ENCODE measurements around the gene NFXL1. TPM values are rescaled to one million over a fixed set of nuclear protein-coding genes. Genes with fewer than 3 reads are reported as not detected.

NFXL1 gene
- total RNA-seq (2012; rRNA removed), result 5.9 and 8.1 TPM in 2 replicates

- Histone ChIP-seq H3K36me3 (ENCODE audit: insufficient read depth, low read length) (peaks cover 14% of the 10 kb centered on the region), H3K9ac (ENCODE audit: low read depth, low read length) (peak within 1 kb of the TSS; percentile 83), H3K9me3 (replicated peaks; ENCODE audit: low read length) (no peaks in the 10 kb centered on the region), H3K4me3 (ENCODE audit: low read length) (peak within 1 kb of the TSS; percentile 88), H3K4me1 (ENCODE audit: control insufficient read depth, insufficient read depth, low read length) (no peaks in the 10 kb centered on the region), H3K4me2 (ENCODE audit: low read length) (peak within 1 kb of the TSS; percentile 80), H3K27me3 (ENCODE audit: control insufficient read depth, insufficient read depth, low read length) (no peaks in the 10 kb centered on the region)
Observed at GRCh38 chr4:47914220-47914925, at the start of gene NFXL1. Gene NFXL1, minus strand, starts transcription at chr4:47914583. Its CDS starts 380 bp downstream, at chr4:47914203.

GRCh38 chr4:47954677-47955076, 40.3 kb upstream of the NFXL1 start:
- Histone ChIP-seq H3K9me3 (replicated peaks; ENCODE audit: low read length) (no peaks in the 10 kb centered on the region), H3K4me2 (ENCODE audit: low read length) (no peak overlapping the region), H3K27me3 (ENCODE audit: control insufficient read depth, insufficient read depth, low read length) (peaks cover 18% of the 10 kb centered on the region), H3K36me3 (ENCODE audit: insufficient read depth, low read length) (no peaks in the 10 kb centered on the region), H3K9ac (ENCODE audit: low read depth, low read length) (no peak overlapping the region), H3K4me3 (ENCODE audit: low read length) (no peak overlapping the region), H3K4me1 (ENCODE audit: control insufficient read depth, insufficient read depth, low read length) (no peaks in the 10 kb centered on the region)

- H3K4me2 ChIP-seq (ENCODE audit: low read length), result no peak overlapping the region
- H3K36me3 ChIP-seq (ENCODE audit: insufficient read depth, low read length), result no peaks in the 10 kb centered on the region
- no peaks in the 10 kb centered on the region for H3K9me3 ChIP-seq (replicated peaks; ENCODE audit: low read length)
- H3K27me3 ChIP-seq (ENCODE audit: control insufficient read depth, insufficient read depth, low read length), result peaks cover 18% of the 10 kb centered on the region
- H3K9ac ChIP-seq (ENCODE audit: low read depth, low read length), result no peak overlapping the region
- H3K4me3 ChIP-seq (ENCODE audit: low read length), result no peak overlapping the region
- H3K4me1 ChIP-seq (ENCODE audit: control insufficient read depth, insufficient read depth, low read length), result no peaks in the 10 kb centered on the region
Observed at GRCh38 chr4:47954245-47954644, 39.9 kb upstream of the NFXL1 start.

- H3K27me3 ChIP-seq (ENCODE audit: control insufficient read depth, insufficient read depth, low read length), result peaks cover 7% of the 10 kb centered on the region
- no peaks in the 10 kb centered on the region for H3K4me1 ChIP-seq (ENCODE audit: control insufficient read depth, insufficient read depth, low read length)
- H3K4me3 ChIP-seq (ENCODE audit: low read length), result no peak overlapping the region
- no peak overlapping the region for H3K9ac ChIP-seq (ENCODE audit: low read depth, low read length)
- H3K36me3 ChIP-seq (ENCODE audit: insufficient read depth, low read length), result no peaks in the 10 kb centered on the region
- no peaks in the 10 kb centered on the region for H3K9me3 ChIP-seq (replicated peaks; ENCODE audit: low read length)
- H3K4me2 ChIP-seq (ENCODE audit: low read length), result no peak overlapping the region
Observed at GRCh38 chr4:47945930-47946726, 31.7 kb upstream of the NFXL1 start.

GRCh38 chr4:47942081-47942819, 27.9 kb upstream of the NFXL1 start:
- Histone ChIP-seq H3K27me3 (ENCODE audit: control insufficient read depth, insufficient read depth, low read length) (peaks cover 12% of the 10 kb centered on the region), H3K4me3 (ENCODE audit: low read length) (no peak overlapping the region), H3K36me3 (ENCODE audit: insufficient read depth, low read length) (no peaks in the 10 kb centered on the region), H3K9ac (ENCODE audit: low read depth, low read length) (no peak overlapping the region), H3K9me3 (replicated peaks; ENCODE audit: low read length) (no peaks in the 10 kb centered on the region), H3K4me1 (ENCODE audit: control insufficient read depth, insufficient read depth, low read length) (no peaks in the 10 kb centered on the region), H3K4me2 (ENCODE audit: low read length) (no peak overlapping the region)

- no peak overlapping the region for H3K4me3 ChIP-seq (ENCODE audit: low read length)
- no peaks in the 10 kb centered on the region for H3K4me1 ChIP-seq (ENCODE audit: control insufficient read depth, insufficient read depth, low read length)
- H3K36me3 ChIP-seq (ENCODE audit: insufficient read depth, low read length), result no peaks in the 10 kb centered on the region
- H3K9ac ChIP-seq (ENCODE audit: low read depth, low read length), result no peak overlapping the region
- H3K27me3 ChIP-seq (ENCODE audit: control insufficient read depth, insufficient read depth, low read length), result peaks cover 23% of the 10 kb centered on the region
- H3K9me3 ChIP-seq (replicated peaks; ENCODE audit: low read length), result no peaks in the 10 kb centered on the region
- no peak overlapping the region for H3K4me2 ChIP-seq (ENCODE audit: low read length)
Observed at GRCh38 chr4:47939456-47939855, 25.1 kb upstream of the NFXL1 start.

GRCh38 chr4:47936336-47936735, 22.0 kb upstream of the NFXL1 start:
- H3K9ac ChIP-seq (ENCODE audit: low read depth, low read length), result no peak overlapping the region
- H3K4me1 ChIP-seq (ENCODE audit: control insufficient read depth, insufficient read depth, low read length), result peaks cover 2% of the 10 kb centered on the region
- H3K4me3 ChIP-seq (ENCODE audit: low read length), result no peak overlapping the region
- H3K36me3 ChIP-seq (ENCODE audit: insufficient read depth, low read length), result no peaks in the 10 kb centered on the region
- H3K9me3 ChIP-seq (replicated peaks; ENCODE audit: low read length), result no peaks in the 10 kb centered on the region
- H3K4me2 ChIP-seq (ENCODE audit: low read length), result no peak overlapping the region
- peaks cover 18% of the 10 kb centered on the region for H3K27me3 ChIP-seq (ENCODE audit: control insufficient read depth, insufficient read depth, low read length)

- no peaks in the 10 kb centered on the region for H3K9me3 ChIP-seq (replicated peaks; ENCODE audit: low read length)
- peaks cover 13% of the 10 kb centered on the region for H3K27me3 ChIP-seq (ENCODE audit: control insufficient read depth, insufficient read depth, low read length)
- peaks cover 11% of the 10 kb centered on the region for H3K4me1 ChIP-seq (ENCODE audit: control insufficient read depth, insufficient read depth, low read length)
- H3K4me2 ChIP-seq (ENCODE audit: low read length), result no peak overlapping the region
- no peak overlapping the region for H3K9ac ChIP-seq (ENCODE audit: low read depth, low read length)
- H3K36me3 ChIP-seq (ENCODE audit: insufficient read depth, low read length), result no peaks in the 10 kb centered on the region
- no peak overlapping the region for H3K4me3 ChIP-seq (ENCODE audit: low read length)
Observed at GRCh38 chr4:47933840-47934239, 19.5 kb upstream of the NFXL1 start.

- peak overlapping the region; percentile 30 for H3K4me3 ChIP-seq (ENCODE audit: low read length)
- H3K27me3 ChIP-seq (ENCODE audit: control insufficient read depth, insufficient read depth, low read length), result peaks cover under 1% of the 10 kb centered on the region
- no peaks in the 10 kb centered on the region for H3K36me3 ChIP-seq (ENCODE audit: insufficient read depth, low read length)
- no peak overlapping the region for H3K9ac ChIP-seq (ENCODE audit: low read depth, low read length)
- H3K9me3 ChIP-seq (replicated peaks; ENCODE audit: low read length), result no peaks in the 10 kb centered on the region
- peaks cover 14% of the 10 kb centered on the region for H3K4me1 ChIP-seq (ENCODE audit: control insufficient read depth, insufficient read depth, low read length)
- peak overlapping the region; percentile 51 for H3K4me2 ChIP-seq (ENCODE audit: low read length)
Observed at GRCh38 chr4:47930971-47931804, 16.8 kb upstream of the NFXL1 start.

- H3K9ac ChIP-seq (ENCODE audit: low read depth, low read length), result no peak overlapping the region
- no peaks in the 10 kb centered on the region for H3K36me3 ChIP-seq (ENCODE audit: insufficient read depth, low read length)
- H3K4me1 ChIP-seq (ENCODE audit: control insufficient read depth, insufficient read depth, low read length), result peaks cover 14% of the 10 kb centered on the region
- no peak overlapping the region for H3K4me2 ChIP-seq (ENCODE audit: low read length)
- H3K27me3 ChIP-seq (ENCODE audit: control insufficient read depth, insufficient read depth, low read length), result no peaks in the 10 kb centered on the region
- H3K9me3 ChIP-seq (replicated peaks; ENCODE audit: low read length), result no peaks in the 10 kb centered on the region
- H3K4me3 ChIP-seq (ENCODE audit: low read length), result no peak overlapping the region
Observed at GRCh38 chr4:47929682-47930201, 15.4 kb upstream of the NFXL1 start.
